EH (cell line): ENCODE measurements around the gene ACTL7A.
"Not testable (repeated sequence)": the region's sequence is repeated elsewhere in the genome, so short reads cannot be mapped to it uniquely, and the experiment has no call there.

Source experiments
- DNase-seq: peaks from one replicate; pipeline ENCODE4 v3.0.0-alpha.2; 2015; ENCODE audit warnings: low read depth

Gene ACTL7A

DNA sequence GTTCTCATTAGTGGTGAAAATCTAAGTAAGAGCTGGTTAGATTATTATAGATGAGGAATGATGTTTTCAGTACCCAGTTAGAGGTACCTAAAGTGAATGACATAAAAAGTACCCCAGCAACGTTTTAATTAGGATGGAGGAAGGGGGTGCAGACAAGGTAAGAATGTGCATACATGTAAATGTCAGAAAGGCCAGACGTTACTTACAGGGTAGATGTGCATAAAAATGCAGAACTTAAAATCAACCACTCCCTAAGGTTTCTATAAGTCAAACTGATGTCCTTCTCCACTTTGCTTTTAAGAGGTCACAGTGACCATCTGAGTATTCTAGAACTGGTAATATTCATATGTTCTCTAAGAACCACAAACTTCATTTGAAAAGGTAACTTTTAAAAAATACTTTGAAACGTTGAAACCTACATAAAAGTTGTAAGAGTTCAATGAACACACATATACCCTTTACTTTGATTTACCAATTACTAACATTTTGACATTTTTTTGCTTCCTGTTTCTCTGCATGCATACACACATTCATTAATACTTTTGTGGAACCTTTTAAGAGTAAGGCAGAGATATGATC, 18.8 kb downstream of the ACTL7A start:
- DNase-seq, result no peak

GRCh38 chr9:108882052-108882888, 20.2 kb downstream of the ACTL7A start:
- no peak for DNase-seq

DNA sequence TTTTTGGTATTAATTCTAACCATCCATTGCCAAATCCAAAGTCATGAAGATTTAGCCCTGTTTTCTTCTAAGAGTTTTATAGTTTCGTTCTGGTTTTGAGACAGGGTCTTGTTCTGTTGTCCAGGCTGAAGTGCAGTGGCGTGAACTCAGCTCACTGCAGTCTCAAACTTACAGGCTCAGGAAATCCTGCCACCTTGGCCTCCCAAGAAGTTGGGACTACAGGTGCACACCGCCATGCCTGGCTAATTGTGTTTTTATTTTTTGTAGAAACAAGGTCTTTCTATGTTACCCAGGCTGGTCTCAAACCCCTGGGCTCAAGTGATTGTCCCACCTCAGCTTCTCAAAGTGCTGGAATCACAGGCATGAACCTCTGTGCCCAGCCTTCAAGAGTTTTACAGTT, 21.0 kb downstream of the ACTL7A start:
- no peak for DNase-seq

- no peak for DNase-seq
Measured at GRCh38 chr9:108884701-108885100, 22.6 kb downstream of the ACTL7A start.

GRCh38 chr9:108885643-108886348, 23.7 kb downstream of the ACTL7A start:
- peak; percentile 57 for DNase-seq

GRCh38 chr9:108886594-108887271, 24.7 kb downstream of the ACTL7A start:
- not testable (repeated sequence) for DNase-seq

- DNase-seq, result peak; percentile 31
Measured at GRCh38 chr9:108889649-108890067, 27.6 kb downstream of the ACTL7A start.

- no peak for DNase-seq
Measured at GRCh38 chr9:108894225-108894997, 32.3 kb downstream of the ACTL7A start.

DNA sequence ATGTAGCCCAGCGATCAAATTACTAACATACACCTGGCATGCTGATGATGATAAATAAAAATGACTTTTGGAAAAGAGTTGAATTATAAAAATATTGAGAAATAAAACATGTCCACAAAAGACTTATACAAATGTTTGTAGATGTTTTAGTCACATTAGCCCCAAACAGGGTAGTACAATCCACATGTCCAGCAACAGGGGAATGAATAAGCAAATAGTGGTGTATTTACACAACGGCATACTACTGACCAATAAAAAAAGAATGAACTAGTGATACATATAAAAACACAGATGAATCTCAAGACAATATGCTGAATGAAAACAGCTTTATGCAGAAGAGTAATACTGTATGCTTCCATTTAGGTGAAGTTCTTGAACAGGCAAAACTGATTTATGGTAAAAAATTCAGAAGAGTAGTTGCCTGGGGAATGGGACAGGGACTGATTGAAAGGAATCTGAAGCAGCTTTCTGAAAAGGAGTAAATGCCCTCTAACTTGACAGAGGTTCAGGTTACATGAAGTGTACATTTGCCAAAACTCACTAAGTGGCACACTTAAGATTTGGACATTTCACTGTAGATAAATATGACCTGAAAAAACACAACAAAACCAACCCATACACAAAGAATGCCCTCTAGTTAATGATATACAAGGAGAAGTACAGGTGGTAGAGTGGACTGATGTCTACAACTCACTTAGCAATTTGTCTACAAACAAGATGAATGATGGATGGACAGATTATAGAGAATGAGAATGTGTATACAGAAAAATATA, 35.4 kb downstream of the ACTL7A start:
- DNase-seq, result no peak

GRCh38 chr9:108899023-108899695, 37.1 kb downstream of the ACTL7A start:
- not testable (repeated sequence) for DNase-seq

- no peak for DNase-seq
Measured at GRCh38 chr9:108900176-108900575, 38.1 kb downstream of the ACTL7A start.

DNA sequence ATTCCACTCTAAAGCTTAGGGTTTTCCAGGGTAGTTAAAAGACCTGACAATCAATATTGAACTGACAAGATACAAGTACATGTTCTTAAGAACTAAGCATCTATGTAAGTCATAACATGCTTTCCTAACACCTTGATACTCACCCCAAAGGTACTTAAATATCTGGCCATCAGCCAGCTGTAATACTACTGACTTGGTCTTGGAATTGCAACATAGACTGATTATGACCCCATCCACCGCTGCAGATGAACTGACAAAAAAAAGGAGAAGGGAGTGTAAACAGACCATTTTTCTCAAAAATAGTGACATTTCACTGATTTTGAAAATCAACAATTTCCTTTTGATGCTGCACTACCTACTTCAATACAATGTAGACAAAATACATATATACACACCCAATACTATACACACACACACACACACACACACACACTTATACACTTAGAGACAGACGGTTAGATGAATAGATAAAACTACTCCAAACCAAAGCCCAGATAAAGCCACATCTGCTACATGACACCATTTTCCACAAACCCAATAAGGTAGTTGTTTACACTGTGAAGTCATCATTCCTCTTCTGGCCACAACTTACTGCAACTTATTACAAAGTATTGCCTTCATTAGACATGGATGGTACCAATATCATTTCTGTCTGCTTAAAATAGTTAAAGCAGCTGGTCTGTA, 41.5 kb downstream of the ACTL7A start:
- DNase-seq, result peak; percentile 2

DNA sequence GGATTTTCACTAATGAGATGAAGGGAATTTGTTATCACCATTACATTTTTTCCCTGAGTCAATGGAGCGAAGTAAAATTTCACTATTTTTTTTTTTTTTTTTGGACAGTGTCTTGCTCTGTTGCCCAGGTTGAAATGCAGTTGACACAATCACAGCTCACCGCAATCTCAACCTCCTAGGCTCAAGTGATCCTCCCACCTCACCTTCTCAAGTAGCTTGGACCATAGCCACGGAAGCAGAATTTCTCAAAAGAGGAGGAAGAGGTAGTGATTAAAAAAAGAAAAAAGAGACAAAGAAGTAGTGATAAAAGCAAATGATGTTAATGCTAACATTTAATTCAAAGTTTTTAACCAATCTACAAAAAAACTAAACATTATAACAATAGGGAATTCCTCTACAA, 42.1 kb downstream of the ACTL7A start:
- DNase-seq, result no peak

- no peak for DNase-seq
Measured at GRCh38 chr9:108905494-108905893, 43.4 kb downstream of the ACTL7A start.

GRCh38 chr9:108910402-108910801, 48.3 kb downstream of the ACTL7A start:
- DNase-seq, result no peak

DNA sequence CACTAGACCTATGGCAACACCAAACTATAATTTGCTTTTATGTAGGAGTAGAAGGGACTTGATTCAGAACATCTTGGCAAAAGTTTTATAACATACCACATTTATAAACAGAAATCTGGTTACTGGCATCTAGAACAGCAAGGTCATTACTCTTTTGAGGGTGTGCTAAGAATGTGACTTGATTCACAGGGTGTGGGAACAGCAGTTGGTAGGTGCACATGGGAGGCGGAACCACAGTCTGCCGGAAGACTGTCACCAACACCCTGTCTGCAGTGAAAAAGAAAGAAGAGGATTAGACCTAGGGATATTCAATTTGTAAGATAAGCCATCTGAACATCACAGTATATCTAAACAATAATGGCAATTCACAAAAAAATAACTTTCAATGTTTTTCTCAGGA, 48.8 kb downstream of the ACTL7A start:
- DNase-seq, result no peak

- DNase-seq, result no peak
Measured at GRCh38 chr9:108911820-108912219, 49.8 kb downstream of the ACTL7A start.
